Measurements from ENCODE around the gene MED13L. TPM values are rescaled to one million over a fixed set of nuclear protein-coding genes. Genes with fewer than 3 reads are reported as not detected.

MED13L gene
- total and polyA plus RNA-seq, 2 of the 4 experiments (the other 2 are of a cell fraction): 17.9 to 49.1 TPM

DNA sequence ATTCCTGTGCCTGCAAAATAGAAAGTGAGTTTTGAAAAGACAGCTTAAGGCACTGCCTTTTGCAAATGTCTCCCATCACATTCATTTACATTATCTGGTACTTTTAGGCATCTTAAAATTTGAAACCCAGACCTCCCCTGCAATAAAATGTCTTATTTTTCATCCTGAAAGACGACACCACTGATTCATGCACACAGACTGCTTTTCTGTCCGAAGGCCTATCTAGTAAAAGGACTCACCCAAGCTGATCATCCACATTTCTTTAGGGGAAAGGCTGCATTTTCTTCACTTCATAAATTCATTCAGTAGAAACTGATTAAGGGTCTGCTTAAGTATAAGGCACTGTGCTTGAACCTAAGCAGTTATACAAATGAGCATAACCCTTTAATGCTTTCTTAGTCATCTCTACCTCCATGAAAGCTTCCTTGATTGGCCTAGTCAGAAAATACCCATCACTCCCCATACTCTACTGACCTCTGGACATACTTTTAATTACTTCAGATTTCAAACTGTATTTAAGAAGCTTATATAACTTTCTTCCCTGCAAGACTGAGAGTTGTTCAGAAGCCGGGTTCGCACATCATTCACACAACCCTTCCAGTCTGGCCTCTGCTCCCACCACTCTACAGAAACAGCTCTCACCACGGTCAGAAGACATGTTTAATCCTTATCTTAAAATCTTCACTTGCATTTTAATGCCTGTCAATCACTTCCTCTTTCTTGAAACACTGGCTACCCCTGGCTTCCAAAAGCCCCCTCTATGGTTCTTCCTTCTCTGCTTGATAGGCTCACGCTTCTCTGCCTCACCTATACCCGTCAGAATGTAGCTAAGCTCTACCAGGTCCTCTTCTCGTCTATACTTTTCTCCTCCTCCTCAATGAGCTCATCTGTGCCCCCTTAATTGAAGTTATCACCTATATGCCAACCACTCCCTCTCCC lies 288.6 kb downstream of the MED13L start (continued):
- no peak for TF ChIP-seq USF2 (IDR thresholded peaks at IDR 0.05; ENCODE audit: low read depth, low read length)

- no peak overlapping the region for H2AFZ ChIP-seq (replicated peaks; ENCODE audit: low read length, poor library complexity)
- no peak overlapping the region for H2BK20ac ChIP-seq (ENCODE audit: low read depth, low read length)
- dilution Hi-C loops (cut with HindIII; ENCODE audit: low sequenced_read_pairs, unreplicated experiment): no loop called here
- no peak overlapping the region for H3K9ac ChIP-seq (ENCODE audit: low read depth, low read length)
- H3K4me1 ChIP-seq (ENCODE audit: control insufficient read depth, insufficient read depth, low read length): peaks cover 8% of the 10 kb centered on the region
- H4K5ac ChIP-seq (ENCODE audit: low read depth, low read length): no peak overlapping the region
- H3K23ac ChIP-seq (ENCODE audit: low read depth, low read length): no peak overlapping the region
- WGBS, 2 experiments (ENCODE audit: extremely low coverage in 2 of 2, insufficient read length in 1 of 2): no CpG with 5 or more reads among the region's 2 CpGs
- H3K36me3 ChIP-seq (ENCODE audit: control insufficient read depth, insufficient read depth, low read length): peaks cover 25% of the 10 kb centered on the region
- no peak overlapping the region for H2AK5ac ChIP-seq (ENCODE audit: low read depth, low read length)
- peaks cover 8% of the 10 kb centered on the region for H3K9me1 ChIP-seq (ENCODE audit: insufficient read depth, low read length)
- CTCF ChIA-PET: no interaction called here
- H3K4me3 ChIP-seq (ENCODE audit: insufficient read depth, low read depth, low read length): no peak overlapping the region
- no TSS peak for BruUV-seq (replicated peaks)
- peaks cover 17% of the 10 kb centered on the region for H4K20me1 ChIP-seq (ENCODE audit: insufficient read depth, low read length)
- no peak overlapping the region for H3K4me2 ChIP-seq (ENCODE audit: low read depth, low read length)
- no peak overlapping the region for H3K14ac ChIP-seq (replicated peaks; ENCODE audit: low read depth, low read length)
- no peak overlapping the region for H3K27ac ChIP-seq (ENCODE audit: insufficient read depth, low read length)
- ATAC-seq (ENCODE audit: low read depth) (peak; percentile 16; the same call in 1 of the 2 replicates), DNase-seq (no peak)
- no peak overlapping the region for H3K4ac ChIP-seq (ENCODE audit: low read depth, low read length)
- POLR2A ChIA-PET (ENCODE audit: unreplicated experiment): no interaction called here
- no peak overlapping the region for H2BK120ac ChIP-seq (ENCODE audit: low read depth, low read length)
- in situ Hi-C loops (cut with MboI; ENCODE audit: low sequenced_read_pairs): no loop called here
- peaks cover 35 to 63% of the 10 kb centered on the region in 2 experiments for H3K79me1 ChIP-seq (ENCODE audit: low read depth in 1 of 2, low read length in 2 of 2)
- H2BK15ac ChIP-seq (ENCODE audit: low read depth, low read length): no peak overlapping the region
- H3K27me3 ChIP-seq (ENCODE audit: control insufficient read depth, insufficient read depth, low read length): no peaks in the 10 kb centered on the region
- no peak overlapping the region for H2BK5ac ChIP-seq (ENCODE audit: low read depth, low read length, poor library complexity, severe bottlenecking)
- no peak overlapping the region for H2AK9ac ChIP-seq (replicated peaks; ENCODE audit: low read depth, low read length, poor library complexity)
- no peak overlapping the region for H3K56ac ChIP-seq (ENCODE audit: extremely low read depth, insufficient read depth, low read length)
- no peak overlapping the region for H3K18ac ChIP-seq (ENCODE audit: low read depth, low read length)
- intact Hi-C loops (cut with micrococcal nuclease): no loop called here
- H3K9me3 ChIP-seq (ENCODE audit: control insufficient read depth, insufficient read depth, low read length): no peaks in the 10 kb centered on the region
- H4K91ac ChIP-seq (ENCODE audit: insufficient read depth, low read depth, low read length): no peak overlapping the region
- H4K8ac ChIP-seq (ENCODE audit: low read depth in 2 of 2, low read length in 2 of 2): no peak overlapping the region
- TF ChIP-seq CHD1 (IDR thresholded peaks at IDR 0.05; ENCODE audit: low read depth, low read length): no peak
- no peak for TF ChIP-seq MAFK (IDR thresholded peaks at IDR 0.05; ENCODE audit: low read depth, low read length)
- TF ChIP-seq RAD21 (IDR thresholded peaks at IDR 0.05; ENCODE audit: low read length): no peak
- TF ChIP-seq, protein P1, sequence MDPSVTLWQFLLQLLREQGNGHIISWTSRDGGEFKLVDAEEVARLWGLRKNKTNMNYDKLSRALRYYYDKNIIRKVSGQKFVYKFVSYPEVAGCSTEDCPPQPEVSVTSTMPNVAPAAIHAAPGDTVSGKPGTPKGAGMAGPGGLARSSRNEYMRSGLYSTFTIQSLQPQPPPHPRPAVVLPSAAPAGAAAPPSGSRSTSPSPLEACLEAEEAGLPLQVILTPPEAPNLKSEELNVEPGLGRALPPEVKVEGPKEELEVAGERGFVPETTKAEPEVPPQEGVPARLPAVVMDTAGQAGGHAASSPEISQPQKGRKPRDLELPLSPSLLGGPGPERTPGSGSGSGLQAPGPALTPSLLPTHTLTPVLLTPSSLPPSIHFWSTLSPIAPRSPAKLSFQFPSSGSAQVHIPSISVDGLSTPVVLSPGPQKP (IDR thresholded peaks at IDR 0.05; ENCODE audit: borderline replicate concordance, low read depth, low read length): no peak
- no peak for TF ChIP-seq RFX5 (IDR thresholded peaks at IDR 0.05; ENCODE audit: low read depth, low read length)
- no peak for TF ChIP-seq MXI1 (IDR thresholded peaks at IDR 0.05; ENCODE audit: borderline replicate concordance, low read depth, low read length)
- TF ChIP-seq FOS (IDR thresholded peaks at IDR 0.05; ENCODE audit: low read depth, low read length): no peak
- TF ChIP-seq RCOR1 (IDR thresholded peaks at IDR 0.05; ENCODE audit: insufficient replicate concordance, low read length): no peak
- no peak for TF ChIP-seq CTCF (conservative IDR thresholded peaks at IDR 0.05; ENCODE audit: low read depth, low read length)
- TF ChIP-seq CEBPB (IDR thresholded peaks at IDR 0.05; ENCODE audit: low read depth, low read length): no peak
- TF ChIP-seq MAZ (IDR thresholded peaks at IDR 0.05; ENCODE audit: borderline replicate concordance, low read depth, low read length): no peak
- TF ChIP-seq POLR2A (IDR thresholded peaks at IDR 0.05; ENCODE audit: low read depth, low read length): no peak
Observed at GRCh38 chr12:115988212-115988611, 289.3 kb downstream of the MED13L start.
